ENCODE measurements around the gene CAPN7.
A peak's percentile ranks its signal among the peaks of the same experiment; 100 is the strongest.

CAPN7 gene

DNA sequence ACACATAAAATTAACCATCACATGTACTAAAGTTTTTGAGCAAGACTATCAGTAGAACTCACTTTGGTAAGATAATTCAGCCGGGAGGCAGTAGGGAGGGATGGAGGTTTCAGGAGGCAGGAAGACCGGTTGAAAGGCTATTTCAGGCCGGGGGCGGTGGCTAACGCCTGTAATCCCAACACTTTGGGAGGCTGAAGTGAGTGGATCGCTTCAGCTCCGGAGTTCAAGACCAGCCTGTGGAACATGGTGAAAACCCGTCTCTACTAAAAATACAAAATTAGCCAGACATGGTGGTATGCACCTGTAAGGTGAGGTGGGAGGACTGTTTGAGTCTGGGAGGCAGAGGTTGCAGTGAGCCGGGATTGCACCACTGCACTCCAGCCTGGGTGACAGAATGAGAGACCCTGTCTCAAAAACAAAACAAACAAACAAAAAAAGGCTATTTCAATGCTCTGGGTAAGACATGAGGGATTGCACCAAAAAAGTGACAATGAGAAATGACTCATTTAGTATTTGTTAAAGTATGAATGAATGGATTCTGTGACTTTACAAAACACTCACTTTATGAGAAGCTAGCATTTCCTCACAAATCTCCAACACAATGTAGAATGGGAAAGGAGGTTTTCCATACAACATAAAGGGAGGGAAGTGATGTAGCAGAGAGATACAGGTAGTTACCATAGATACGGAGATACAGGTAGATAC is 82.4 kb downstream of the CAPN7 start:
- Mint-ChIP-seq H3K9me3 (no peaks in the 10 kb centered on the region), H3K27ac (no peak overlapping the region), H3K36me3 (ENCODE audit: low read depth) (peaks cover 4% of the 10 kb centered on the region), H3K4me1 (peaks cover 57% of the 10 kb centered on the region), H3K27me3 (ENCODE audit: low read depth) (no peaks in the 10 kb centered on the region), H3K4me3 (no peak overlapping the region)
- TF ChIP-seq, protein P1, sequence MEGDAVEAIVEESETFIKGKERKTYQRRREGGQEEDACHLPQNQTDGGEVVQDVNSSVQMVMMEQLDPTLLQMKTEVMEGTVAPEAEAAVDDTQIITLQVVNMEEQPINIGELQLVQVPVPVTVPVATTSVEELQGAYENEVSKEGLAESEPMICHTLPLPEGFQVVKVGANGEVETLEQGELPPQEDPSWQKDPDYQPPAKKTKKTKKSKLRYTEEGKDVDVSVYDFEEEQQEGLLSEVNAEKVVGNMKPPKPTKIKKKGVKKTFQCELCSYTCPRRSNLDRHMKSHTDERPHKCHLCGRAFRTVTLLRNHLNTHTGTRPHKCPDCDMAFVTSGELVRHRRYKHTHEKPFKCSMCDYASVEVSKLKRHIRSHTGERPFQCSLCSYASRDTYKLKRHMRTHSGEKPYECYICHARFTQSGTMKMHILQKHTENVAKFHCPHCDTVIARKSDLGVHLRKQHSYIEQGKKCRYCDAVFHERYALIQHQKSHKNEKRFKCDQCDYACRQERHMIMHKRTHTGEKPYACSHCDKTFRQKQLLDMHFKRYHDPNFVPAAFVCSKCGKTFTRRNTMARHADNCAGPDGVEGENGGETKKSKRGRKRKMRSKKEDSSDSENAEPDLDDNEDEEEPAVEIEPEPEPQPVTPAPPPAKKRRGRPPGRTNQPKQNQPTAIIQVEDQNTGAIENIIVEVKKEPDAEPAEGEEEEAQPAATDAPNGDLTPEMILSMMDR (IDR thresholded peaks at IDR 0.05; ENCODE audit: unreplicated experiment in 3 of 3) = no peak

DNA sequence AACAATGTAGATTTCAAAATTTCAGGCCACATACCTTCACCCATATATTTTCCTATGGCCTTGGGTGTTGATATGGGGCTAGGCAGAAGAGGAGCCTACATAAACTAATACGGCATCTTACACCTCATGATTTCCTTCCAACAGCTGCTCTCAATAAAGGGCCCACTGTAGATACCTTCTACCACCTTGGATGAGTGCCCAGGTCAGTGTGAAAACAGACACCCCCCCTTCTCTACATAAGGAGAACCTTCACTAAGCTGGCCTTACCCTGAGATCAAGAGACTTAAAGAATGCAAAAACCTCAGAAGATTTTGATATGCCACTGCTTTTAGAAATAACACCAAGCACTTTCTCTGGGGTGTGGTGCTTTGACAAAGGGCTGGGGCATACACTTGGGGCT is 83.6 kb downstream of the CAPN7 start:
- peaks cover 55% of the 10 kb centered on the region for H3K4me1 Mint-ChIP-seq
- H3K27ac Mint-ChIP-seq = peak overlapping the region in 1 of 3 experiments; percentile 19
- no peak overlapping the region for H3K4me3 Mint-ChIP-seq
- no peaks in the 10 kb centered on the region for H3K9me3 Mint-ChIP-seq
- H3K27me3 Mint-ChIP-seq (ENCODE audit: low read depth) = no peaks in the 10 kb centered on the region
- peaks cover 4% of the 10 kb centered on the region for H3K36me3 Mint-ChIP-seq (ENCODE audit: low read depth)
- TF ChIP-seq, protein P1 (IDR thresholded peaks at IDR 0.05; ENCODE audit: unreplicated experiment in 3 of 3) = no peak

DNA sequence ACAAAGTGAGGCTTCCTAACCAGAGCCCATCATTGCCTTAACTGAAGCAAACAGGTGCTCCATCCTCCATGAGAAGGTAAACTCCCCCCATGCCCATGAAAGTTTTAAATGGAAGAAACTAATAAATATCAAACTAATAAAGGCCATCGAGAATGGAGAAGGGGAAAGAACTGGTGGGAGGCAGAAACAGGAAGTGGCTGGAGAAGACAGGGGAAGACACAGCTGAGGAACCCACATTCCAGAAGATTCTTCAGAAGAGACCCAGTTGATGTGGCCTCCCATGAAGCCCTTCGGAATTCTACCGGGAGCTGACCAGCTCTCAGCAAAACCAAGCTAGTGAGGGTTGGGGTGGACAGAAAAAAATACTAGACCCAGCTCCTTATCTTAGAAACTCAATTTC is 84.7 kb downstream of the CAPN7 start:
- Mint-ChIP-seq H3K4me3 (no peak overlapping the region), H3K27ac (no peak overlapping the region), H3K27me3 (ENCODE audit: low read depth) (no peaks in the 10 kb centered on the region), H3K4me1 (peaks cover 58% of the 10 kb centered on the region), H3K9me3 (no peaks in the 10 kb centered on the region), H3K36me3 (ENCODE audit: low read depth) (peaks cover 8% of the 10 kb centered on the region)
- TF ChIP-seq, protein P1 (IDR thresholded peaks at IDR 0.05; ENCODE audit: unreplicated experiment in 3 of 3) = no peak

DNA sequence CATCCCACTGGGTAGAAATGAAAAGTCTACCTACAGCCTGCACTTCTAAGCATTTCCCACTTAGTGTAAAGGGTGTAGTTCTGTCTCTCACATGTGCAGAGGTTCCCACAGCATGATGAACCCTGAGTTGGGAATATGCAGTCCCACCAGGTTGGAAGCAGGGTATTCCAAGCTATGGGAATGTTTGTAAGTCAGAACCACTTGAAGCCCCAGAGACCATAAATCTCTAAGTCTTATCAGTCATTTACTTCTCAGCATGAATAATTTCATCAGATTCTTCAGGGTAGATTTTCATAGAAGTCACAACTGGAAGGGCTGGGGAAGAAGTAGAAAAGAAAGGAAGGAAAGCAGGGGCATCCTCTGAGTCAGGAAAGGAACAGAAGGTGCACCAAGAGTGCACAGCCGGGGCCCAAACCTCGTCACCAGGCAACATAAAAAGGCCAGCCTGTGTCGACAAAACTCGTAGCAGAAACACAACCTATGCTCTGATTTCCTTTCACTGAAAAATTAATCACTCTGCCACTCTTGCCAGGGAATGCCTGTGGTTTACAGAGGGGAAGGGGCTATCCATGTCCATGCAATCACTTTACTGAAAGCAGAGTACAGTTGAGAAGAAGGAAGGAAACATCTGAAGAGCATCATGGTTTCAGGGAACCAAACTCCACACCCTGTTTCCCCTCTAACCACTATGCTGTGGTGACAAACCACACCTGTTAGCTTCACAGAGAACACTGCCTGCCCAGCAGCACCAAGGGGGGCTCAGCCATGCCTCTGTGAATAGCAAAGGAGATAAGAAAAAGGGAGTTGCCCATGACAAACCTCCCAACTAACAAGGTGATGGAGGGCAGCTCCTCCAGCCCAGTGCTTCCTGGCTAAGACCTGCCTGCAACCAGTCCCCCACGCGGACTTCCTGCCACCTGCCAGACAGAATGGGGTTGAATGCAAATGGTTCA is 85.8 kb downstream of the CAPN7 start:
- H3K9me3 Mint-ChIP-seq = no peaks in the 10 kb centered on the region
- TF ChIP-seq, protein P1 (IDR thresholded peaks at IDR 0.05; ENCODE audit: unreplicated experiment in 3 of 3) = no peak
- no peak overlapping the region for H3K4me3 Mint-ChIP-seq
- peak overlapping the region; percentile 12 to 80 (median 79) for H3K27ac Mint-ChIP-seq
- H3K27me3 Mint-ChIP-seq (ENCODE audit: low read depth) = no peaks in the 10 kb centered on the region
- H3K36me3 Mint-ChIP-seq (ENCODE audit: low read depth) = peaks cover 9% of the 10 kb centered on the region
- peaks cover 54% of the 10 kb centered on the region for H3K4me1 Mint-ChIP-seq

DNA sequence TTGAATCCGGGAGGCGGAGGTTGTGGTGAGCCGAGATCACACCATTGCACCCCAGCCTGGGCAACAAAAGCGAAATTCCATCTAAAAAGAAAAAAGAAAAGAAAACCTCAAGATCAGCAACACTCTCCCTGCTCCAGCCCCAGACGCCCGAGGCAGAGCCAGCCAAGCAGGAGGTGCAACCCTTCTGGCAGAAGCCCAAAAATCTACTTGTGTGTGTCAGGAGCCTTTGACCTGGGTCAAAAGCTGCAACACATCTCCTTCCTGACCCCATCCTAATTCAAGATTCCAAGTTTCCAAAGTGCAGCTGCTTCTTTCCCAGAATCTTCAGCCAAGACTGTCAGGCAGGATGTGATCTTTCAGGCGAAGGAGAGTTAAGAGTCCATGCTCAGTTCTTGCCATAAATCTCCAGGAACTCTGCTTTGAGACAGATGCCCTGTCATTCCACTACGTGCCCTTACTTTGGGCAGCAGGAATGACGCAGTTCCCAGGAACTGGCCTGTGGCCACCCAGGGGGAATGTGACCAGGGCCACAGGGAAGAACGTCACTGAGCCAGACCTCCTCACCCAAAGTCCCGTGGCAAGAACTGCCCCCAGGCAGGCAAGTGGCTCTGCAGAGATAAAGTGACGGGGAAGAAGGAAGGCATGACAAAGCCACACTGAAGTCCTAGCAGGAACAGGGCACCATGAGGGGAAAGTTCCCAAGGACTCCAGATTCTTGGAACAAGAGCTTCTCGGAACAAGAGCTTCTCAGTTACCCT is 86.9 kb downstream of the CAPN7 start:
- Mint-ChIP-seq H3K9me3 (no peaks in the 10 kb centered on the region), H3K27me3 (ENCODE audit: low read depth) (no peaks in the 10 kb centered on the region), H3K36me3 (ENCODE audit: low read depth) (peaks cover 13% of the 10 kb centered on the region), H3K27ac (peak overlapping the region; percentile 31 to 81 (median 61)), H3K4me3 (no peak overlapping the region), H3K4me1 (peaks cover 51% of the 10 kb centered on the region)
- TF ChIP-seq, protein P1 (IDR thresholded peaks at IDR 0.05; ENCODE audit: unreplicated experiment in 3 of 3) = no peak

Data from nephron (organoid).